GM18858 (cell line): ENCODE data around the gene PCBP2.
"Not testable (repeated sequence)": the region's sequence is repeated elsewhere in the genome, so short reads cannot be mapped to it uniquely, and the experiment has no call there.

ENCODE experiments used
- ATAC-seq: cut with Tn5 transposase; IDR thresholded peaks from one replicate; pipeline ENCODE4 v1.9.1; 2021; ENCODE audit not compliant: unreplicated experiment

The PCBP2 gene

DNA sequence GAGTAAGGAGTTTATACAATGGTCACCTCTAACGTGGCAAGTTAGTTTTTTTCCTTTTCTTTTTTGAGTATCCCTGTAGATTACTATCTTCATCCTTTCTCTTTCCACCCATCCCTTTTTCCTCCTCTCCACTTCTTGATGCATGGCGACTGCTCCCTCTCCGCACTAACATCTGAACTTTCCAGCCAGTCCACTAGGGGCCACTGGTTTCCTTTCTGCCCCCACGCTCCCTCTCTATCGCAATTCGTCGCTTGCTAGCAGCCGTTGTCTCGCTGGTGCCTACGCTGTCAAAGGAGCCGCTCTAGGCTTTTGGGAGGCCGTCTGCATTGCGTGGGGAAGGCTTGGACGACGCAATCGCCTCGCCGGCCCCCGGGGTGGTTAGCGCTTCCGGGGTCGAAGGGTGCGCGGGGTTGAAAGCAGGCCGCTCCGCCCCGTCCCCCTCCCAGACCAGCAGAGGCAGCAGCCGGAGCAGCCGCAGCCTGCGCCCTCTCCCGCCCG lies at the start of gene PCBP2:
Gene PCBP2, plus strand, starts transcription at position 442 of the 498 bp plus-strand sequence. CDS start 2,699 bp downstream, outside the sequence.
- peak; percentile 89 for ATAC-seq

DNA sequence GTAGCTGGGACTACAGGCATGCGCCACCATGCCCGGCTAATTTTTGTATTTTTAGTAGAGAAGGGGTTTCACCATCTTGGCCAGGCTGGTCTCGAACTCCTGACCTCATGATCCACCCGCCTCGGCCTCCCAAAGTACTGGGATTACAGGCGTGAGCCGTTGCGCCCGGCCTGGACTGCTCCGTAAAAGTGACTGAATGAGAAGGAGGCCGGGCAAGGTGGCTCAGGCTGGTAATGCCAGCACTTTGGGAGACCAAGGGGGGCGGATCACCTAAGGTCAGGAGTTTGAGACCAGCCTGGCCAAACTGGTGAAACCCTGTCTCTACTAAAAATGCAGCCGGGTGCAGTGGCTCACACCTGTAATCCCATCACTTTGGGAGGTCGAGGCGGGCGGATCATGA lies 49.6 kb upstream of the PCBP2 start:
- not testable (repeated sequence) for ATAC-seq

DNA sequence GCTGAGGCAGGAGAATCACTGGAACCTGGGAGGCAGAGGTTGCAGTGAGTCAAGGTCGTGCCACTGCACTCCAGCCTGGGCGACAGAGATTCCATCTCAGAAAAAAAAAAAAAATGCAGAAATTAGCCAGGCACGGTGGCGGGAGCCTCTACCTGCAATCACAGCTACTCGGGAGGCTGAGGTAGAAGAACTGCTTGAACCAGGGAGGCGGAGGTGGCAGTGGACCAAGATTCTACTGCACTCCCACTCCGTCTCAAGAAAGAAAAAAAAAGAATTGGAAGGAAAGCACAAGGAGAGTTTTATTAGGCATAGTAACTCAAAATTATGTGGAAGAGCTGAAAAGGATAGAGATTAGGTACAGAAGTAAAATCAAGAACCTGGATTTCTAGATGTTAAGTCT lies 49.0 kb upstream of the PCBP2 start:
- no peak for ATAC-seq

DNA sequence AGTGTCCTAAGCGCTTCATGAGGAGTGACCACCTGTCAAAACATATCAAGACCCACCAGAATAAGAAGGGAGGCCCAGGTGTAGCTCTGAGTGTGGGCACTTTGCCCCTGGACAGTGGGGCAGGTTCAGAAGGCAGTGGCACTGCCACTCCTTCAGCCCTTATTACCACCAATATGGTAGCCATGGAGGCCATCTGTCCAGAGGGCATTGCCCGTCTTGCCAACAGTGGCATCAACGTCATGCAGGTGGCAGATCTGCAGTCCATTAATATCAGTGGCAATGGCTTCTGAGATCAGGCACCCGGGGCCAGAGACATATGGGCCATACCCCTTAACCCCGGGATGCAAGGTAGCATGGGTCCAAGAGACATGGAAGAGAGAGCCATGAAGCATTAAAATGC lies 41.0 kb upstream of the PCBP2 start:
- no peak for ATAC-seq

DNA sequence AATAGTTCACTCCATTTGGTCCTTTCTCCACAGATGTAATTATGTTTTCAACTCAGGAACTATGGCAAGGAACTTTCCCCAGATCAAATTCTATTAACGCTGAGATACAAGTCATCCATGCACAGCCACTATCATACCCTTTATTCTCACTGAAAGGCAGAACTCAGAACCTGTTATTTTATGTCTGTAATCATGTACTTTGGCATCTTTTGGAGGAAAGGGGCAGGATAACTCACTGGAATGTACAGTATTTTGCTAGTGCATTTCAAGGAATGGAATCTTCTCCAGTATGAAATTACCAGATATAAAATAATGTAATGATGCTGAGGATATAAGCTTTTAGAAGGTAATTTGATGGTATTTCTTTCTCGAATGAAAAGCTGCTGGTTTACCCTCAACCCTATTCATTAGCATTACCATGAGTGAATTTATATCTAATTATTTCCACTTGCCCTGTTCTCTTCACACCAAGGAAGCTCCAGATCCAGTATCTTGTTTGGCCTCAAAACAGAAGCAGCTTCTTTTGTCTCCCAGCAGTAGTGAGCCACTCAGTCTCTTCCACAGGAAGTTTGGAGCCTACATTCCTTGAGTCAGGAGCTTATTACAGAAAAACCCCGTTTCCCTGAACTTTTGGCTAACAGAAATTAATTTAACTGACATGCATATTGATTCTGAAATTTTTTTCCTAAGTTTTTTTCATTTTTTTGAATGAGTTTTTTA lies 38.3 kb upstream of the PCBP2 start:
- ATAC-seq = no peak

DNA sequence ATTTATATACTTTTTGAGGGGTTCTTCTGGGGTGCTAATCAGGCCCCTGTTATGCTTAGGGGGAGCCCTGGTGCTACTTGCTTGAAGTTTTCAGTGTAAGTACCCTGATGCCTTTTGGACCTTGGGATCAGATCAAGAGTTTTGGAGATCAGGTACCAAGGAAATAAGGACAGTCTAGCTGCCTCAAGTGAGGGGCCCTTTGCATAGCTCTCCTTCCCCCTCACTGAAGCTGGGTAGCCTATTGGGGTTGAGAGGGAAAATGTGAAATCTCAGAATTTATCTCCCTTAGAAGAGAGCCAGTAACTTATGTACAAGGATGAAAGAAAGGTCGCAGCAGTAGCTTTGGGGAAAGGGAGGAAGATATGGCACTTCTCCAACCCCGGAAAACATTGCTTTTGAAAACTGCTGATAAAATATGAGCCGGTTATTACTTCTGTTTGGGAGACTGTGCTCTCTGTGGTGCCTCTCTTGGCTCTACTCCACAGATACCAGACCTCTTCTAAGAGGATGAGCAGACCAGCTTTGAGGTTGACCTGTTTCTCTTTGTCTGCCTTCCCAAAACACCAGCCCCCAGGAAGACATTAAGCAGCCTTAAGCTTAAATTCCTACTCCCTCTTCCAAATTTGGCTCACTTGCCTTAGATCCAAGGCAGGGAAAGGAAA lies 37.0 kb upstream of the PCBP2 start:
- no peak for ATAC-seq

DNA sequence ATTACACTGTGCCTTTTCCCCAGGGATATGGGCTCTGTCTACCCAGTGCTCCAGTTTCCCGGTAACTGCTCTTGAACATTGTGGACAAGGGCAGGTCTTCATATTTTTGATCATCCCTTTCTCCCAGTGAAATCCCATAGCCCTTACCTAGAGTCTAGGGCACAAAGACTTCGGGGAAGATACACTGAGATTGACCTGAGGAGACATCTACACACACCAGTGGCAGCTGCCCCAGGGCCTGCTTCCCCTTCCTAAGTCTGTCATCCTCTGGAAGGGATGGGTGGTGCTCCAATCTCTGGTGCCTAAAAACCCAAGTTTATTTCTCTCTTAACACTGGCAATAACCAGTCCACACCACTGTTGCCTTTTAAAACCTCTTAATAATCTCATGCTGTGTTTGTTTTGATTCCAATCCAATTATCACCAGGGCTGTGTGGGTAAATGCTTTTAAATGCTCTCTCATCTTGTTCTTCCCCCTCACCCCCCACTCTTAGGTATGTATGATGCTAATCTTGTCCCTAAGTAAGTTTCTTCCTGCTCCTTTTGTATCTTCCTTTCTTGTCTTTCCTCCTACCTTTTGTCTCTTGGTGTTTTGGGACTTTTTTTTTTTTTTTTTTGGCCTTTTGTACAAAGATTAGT lies 36.0 kb upstream of the PCBP2 start:
- not testable (repeated sequence) for ATAC-seq

DNA sequence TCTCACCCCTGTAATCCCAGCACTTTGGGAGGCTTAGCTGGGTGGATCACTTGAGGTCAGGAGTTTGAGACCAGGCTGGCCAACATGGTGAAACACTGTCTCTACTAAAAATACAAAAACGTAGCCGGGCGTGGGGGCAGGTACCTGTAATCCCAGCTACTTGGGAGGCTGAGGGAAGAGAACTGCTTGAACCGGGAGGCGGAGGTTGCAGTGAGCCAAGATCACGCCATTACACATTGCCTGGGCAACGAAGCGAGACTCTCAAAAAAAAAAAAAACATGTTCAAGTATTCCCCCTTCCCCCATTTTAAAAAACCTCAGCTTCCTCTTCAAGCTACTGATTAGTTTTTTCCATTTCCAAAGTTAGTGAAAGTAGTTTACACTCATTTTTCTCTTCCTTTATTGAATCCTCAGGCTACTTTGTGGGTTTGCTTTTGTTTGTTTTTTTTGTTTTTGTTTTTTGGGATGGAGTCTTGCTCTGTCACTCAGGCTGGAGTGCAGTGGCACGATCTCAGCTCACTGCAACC lies 34.5 kb upstream of the PCBP2 start:
- not testable (repeated sequence) for ATAC-seq

DNA sequence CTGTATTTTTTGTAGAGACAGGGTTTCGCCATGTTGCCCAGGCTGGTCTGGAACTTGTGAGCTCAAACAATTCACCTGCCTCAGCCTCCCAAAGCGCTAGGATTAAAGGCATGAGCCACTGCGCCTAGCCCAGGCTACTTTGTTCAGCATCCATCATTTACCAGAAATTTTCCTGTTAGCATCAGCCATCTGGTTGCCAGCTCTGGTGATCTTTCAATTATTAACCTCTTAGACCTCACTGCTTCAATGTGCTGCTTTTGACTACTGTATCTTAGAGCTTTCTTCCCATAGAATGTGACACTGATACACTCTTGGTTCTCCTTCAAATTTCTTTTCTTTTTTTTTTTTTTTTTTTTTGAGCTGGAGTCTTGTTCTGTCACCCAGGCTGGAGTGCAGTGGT lies 33.7 kb upstream of the PCBP2 start:
- no peak for ATAC-seq

DNA sequence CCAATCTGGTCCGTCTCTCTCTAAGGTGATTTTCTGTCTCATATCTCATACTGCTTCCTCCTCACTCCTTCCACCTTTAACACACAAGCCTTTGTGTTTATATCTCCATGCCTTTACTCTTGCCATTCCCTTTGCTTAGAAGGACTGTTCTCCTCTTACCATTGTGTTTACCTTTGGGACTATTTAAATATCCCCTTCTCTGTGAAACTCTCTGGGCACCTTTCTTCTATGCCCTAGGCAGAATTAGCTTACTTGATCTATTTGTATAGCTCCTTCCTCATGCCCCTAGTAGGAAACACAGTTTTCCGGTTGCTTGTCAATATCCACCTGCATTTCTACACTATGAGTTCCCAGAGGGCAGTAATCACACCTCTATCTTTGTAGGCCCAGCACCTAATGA lies 32.1 kb upstream of the PCBP2 start:
- ATAC-seq = no peak

DNA sequence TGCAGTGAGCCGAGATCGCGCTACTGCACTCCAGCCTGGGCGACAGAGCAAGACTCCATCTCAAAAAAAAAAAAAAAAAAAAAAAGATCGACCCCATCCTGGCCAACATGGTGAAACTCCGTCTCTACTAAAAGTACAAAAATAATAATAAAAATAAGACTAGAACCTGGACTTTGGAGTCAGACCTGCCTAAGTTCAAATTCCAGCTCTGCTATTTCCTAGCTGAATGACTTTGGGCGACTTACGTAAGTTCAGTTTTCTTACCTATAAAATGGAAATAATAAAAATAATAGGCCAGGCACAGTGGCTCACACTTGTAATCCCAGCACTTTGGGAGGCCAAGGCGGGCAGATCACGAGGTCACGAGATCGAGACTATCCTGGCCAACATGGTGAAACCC lies 29.7 kb upstream of the PCBP2 start:
- ATAC-seq = not testable (repeated sequence)

DNA sequence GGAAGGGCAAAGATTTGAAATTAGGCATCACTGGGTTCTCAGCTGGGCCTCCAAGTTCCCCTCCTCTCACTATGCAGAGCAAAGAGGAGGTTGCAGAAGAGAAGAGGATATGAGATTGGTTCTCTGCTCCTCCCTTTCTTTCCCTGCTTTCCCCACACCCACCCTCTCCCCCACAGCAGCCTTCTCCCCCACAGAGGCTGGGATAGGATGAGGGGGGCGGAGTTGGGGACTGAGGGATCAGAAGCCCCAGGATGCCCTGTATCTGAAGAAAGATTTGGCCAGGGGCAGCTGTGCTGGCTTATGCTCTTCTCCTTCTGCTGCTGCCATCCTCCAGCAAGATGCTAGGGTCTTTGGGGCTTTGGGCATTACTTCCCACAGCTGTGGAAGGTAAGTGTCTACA lies 28.3 kb upstream of the PCBP2 start, which contains the start of gene AMHR2:
Gene AMHR2, plus strand, starts transcription at position 259 of the 400 bp plus-strand sequence. Its CDS starts 80 bp downstream, at position 339.
- ATAC-seq = no peak

DNA sequence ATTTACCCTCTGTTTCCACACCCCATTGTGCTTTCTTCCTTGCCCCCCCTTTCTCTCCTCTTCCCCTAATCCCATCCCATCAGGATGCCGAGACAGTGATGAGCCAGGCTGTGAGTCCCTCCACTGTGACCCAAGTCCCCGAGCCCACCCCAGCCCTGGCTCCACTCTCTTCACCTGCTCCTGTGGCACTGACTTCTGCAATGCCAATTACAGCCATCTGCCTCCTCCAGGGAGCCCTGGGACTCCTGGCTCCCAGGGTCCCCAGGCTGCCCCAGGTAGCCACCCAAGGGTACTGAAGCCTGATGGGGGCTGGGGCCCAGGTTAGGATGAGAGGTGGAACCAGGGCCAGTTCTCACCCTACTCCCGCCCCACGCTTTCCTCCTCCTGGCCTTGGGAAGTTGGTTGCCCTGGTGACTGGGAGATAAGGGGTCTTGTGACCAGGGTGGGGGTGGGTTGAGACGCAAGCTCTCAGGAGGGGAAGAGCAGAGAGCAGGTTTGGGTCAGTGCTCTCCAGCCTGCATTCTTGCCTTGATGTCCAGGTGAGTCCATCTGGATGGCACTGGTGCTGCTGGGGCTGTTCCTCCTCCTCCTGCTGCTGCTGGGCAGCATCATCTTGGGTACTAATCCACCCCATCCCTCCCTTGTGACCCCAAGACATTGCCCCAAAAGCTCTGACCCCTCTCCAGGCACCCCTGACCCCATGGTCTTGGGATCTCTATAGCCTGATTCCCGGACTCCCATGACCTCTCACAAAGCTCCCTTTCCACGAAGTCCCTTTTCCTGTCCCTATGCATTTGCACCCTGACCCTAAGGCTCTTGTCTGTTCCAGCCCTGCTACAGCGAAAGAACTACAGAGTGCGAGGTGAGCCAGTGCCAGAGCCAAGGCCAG lies 27.0 kb upstream of the PCBP2 start:
- ATAC-seq = no peak

DNA sequence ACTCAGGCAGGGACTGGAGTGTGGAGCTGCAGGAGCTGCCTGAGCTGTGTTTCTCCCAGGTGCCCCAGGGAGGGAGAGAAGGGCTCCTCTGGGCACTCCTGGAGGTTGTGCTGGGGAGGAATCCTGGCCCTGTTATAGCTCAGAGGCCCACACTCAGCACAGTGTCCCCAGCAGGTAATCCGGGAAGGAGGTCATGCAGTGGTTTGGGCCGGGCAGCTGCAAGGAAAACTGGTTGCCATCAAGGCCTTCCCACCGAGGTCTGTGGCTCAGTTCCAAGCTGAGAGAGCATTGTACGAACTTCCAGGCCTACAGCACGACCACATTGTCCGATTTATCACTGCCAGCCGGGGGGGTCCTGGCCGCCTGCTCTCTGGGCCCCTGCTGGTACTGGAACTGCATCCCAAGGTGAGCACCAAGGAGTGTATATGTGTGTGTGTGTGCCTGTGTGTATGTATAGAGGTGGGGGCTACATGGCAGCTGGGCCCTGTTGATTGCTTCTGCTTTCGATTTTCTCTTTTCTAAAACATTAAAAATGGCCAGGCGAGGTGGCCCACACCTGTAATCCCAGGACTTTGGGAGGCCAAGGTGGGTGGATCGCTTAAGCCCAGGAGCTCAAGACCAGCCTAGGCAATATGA lies 26.3 kb upstream of the PCBP2 start:
- ATAC-seq = no peak

DNA sequence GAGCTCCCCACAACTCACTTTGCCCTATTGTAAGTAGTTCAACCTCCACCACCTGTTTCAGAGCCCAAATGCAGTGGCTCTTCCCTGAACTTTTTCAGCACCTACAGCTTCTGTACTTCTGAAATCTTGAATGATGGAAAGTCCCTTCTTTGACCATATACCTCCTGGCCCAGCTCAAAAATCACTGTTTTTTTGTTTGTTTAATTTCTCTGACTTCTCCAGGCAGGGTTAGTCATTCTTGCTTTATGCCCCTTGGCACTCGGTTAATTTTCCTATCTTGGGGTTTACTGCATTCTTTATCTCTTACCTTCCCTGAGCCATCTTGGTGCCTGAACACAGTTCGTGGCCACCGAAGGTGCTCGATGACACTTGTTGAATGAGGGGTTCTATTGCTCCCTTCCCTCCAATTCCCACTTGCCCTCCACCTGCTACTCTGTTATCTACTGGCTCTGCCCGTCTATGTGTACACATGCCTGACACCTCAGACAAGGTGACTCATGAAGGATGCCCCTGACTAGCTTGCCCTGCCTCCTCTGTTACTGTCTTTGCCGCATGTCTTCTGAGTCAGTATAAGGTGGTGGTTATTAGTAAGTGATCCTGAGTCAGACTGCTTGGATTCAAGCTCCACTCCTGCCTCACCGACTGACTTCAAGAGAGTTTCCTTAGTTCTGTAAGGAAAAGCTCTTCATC lies 23.9 kb upstream of the PCBP2 start:
- no peak for ATAC-seq

DNA sequence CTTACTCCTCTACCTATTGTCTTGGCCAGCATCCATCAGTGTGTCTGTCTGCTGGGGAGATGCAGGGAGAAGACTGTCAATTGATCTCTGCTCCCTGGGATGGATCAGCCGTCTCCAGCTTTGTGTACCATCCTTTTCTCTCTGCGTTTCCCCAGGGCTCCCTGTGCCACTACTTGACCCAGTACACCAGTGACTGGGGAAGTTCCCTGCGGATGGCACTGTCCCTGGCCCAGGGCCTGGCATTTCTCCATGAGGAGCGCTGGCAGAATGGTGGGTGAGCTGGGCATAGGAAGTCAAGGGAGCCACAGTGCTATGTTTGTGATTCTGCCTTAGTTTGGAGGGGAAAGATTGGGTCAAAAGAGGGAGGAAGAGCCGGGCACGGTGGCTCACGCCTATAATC lies 23.2 kb upstream of the PCBP2 start:
- ATAC-seq = no peak

DNA sequence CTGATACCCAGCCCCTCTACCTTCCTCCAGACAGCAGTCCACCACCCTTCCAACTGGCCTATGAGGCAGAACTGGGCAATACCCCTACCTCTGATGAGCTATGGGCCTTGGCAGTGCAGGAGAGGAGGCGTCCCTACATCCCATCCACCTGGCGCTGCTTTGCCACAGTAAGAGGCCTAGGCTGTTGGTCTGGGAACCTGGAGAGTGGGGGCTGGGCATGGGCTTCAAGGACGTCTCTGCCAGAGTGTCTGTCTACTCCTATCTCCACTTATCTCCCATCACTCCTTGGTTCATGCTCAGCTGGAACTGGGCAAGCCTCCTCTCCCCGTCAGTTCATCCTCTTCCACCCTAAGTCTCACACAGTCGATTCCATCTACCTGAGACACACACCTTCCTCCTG lies 21.8 kb upstream of the PCBP2 start:
- no peak for ATAC-seq

DNA sequence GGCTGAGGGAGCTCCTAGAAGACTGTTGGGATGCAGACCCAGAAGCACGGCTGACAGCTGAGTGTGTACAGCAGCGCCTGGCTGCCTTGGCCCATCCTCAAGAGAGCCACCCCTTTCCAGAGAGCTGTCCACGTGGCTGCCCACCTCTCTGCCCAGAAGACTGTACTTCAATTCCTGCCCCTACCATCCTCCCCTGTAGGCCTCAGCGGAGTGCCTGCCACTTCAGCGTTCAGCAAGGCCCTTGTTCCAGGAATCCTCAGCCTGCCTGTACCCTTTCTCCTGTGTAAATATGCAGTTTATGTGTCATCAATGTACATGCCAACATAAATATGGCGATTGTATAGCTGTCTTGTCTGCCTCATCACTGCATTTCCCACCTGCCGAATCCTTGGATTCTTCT lies 20.7 kb upstream of the PCBP2 start:
- ATAC-seq = no peak

DNA sequence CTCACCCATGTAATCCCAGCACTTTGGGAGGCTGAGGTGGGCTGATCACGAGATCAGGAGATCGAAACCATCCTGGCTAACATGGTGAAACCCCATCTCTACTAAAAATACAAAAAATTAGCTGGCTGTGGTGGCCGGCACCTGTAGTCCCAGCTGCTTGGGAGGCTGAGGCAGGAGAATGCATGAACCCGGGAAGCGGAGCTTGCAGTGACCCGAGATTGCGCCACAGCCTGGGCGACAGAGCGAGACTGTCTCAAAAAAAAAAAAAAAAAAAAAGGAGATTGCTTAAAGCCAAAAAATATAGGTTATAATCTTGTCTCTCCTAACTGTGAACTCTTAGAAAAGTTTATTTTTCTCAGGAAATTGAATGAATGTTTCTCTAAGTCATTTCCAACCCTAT lies 16.6 kb upstream of the PCBP2 start:
- not testable (repeated sequence) for ATAC-seq

DNA sequence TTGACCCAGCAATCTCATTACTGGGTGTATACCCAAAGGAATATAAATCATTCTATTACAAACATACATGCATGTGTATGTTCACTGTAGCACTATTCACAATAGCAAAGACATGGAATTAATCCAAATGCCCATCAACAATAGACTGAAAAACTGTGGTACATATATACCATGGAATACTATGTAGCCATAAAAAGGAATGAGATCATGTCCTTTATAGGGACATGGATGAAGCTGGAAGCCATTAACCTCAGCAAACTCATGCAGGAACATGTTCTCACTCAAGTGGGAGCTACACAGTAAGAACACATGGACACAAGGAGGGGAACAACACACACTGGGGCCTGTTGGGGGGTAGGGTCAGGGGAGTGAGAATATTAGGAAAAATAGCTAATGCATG lies 12.3 kb upstream of the PCBP2 start:
- ATAC-seq = not testable (repeated sequence)
